ENCODE data around the gene TBCK. TPM values are rescaled to one million over a fixed set of nuclear protein-coding genes. Genes with fewer than 3 reads are reported as not detected.

The TBCK gene
- total RNA-seq, 1 donor from 2014 or later = 47.6 TPM

DNA sequence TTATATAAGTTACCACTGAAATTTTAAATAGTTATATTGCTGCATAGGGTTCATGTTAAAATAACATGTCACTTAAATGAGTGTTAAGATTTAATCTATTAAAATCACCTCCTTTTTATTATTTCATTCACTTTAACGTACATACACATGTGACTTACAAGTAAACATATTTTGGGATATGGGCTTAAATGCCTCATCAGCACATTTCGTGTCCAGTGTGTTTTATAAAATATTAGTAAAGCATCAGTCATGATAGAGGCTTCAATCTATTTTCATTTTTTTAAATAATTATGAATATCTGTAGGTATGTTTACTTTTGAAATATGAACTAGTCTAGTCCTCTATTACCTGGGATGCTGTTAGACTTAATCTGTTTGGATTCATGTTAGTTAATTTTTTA lies 277.1 kb downstream of the TBCK start:
- Mint-ChIP-seq H3K27me3 (ENCODE audit: low read depth) (no peaks in the 10 kb centered on the region), H3K36me3 (ENCODE audit: low read depth) (no peaks in the 10 kb centered on the region), H3K4me1 (peaks cover 5% of the 10 kb centered on the region), H3K9me3 (no peaks in the 10 kb centered on the region), H3K27ac (ENCODE audit: unreplicated experiment) (no peak overlapping the region), H3K4me3 (no peak overlapping the region)
- DNase-seq (ENCODE audit: low read depth, low spot score) = no peak
- TF ChIP-seq, protein P1, sequence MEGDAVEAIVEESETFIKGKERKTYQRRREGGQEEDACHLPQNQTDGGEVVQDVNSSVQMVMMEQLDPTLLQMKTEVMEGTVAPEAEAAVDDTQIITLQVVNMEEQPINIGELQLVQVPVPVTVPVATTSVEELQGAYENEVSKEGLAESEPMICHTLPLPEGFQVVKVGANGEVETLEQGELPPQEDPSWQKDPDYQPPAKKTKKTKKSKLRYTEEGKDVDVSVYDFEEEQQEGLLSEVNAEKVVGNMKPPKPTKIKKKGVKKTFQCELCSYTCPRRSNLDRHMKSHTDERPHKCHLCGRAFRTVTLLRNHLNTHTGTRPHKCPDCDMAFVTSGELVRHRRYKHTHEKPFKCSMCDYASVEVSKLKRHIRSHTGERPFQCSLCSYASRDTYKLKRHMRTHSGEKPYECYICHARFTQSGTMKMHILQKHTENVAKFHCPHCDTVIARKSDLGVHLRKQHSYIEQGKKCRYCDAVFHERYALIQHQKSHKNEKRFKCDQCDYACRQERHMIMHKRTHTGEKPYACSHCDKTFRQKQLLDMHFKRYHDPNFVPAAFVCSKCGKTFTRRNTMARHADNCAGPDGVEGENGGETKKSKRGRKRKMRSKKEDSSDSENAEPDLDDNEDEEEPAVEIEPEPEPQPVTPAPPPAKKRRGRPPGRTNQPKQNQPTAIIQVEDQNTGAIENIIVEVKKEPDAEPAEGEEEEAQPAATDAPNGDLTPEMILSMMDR (conservative IDR thresholded peaks at IDR 0.05) = no peak

DNA sequence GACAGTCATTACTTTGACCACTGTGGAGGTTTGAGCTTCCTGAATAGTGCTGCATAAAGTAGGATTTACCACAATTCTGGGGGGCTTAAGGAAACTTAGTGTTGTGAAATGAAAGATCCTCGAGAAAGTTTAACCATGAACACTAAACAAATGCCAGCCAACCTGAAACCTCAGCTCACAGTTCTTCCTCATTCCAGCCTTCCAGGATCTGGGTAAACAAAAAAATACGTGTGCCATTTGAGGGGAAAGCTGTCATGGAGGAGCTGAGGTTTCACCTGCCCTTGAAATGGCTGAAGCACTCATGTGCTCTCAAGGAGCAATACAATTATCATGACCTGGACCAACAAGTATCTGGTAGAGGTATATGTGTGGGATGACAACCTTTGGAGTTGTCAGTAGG lies 278.0 kb downstream of the TBCK start:
- Mint-ChIP-seq H3K4me3 (no peak overlapping the region), H3K9me3 (no peaks in the 10 kb centered on the region), H3K4me1 (peaks cover 5% of the 10 kb centered on the region), H3K27ac (ENCODE audit: unreplicated experiment) (no peak overlapping the region), H3K27me3 (ENCODE audit: low read depth) (no peaks in the 10 kb centered on the region), H3K36me3 (ENCODE audit: low read depth) (no peaks in the 10 kb centered on the region)
- DNase-seq (ENCODE audit: low read depth, low spot score) = no peak
- TF ChIP-seq, protein P1 (conservative IDR thresholded peaks at IDR 0.05) = no peak

DNA sequence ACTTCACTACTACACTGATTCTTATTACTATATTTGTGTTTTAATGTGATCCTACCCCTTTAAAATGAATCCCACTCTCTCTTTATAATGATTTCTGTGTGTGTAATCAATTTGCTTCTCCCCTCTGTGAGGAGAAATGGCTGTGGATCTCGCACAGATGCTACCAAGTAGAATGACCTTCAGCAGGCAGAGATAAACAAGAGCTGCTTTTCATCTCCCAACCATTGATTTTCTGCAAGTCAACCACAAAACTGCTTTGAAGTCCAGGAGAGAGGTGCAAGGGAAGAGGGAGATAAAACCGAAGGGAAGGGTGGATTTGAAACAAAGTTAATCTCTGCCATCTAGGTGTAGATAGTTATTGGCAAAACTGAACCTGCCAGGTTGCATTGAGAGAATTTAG lies 279.2 kb downstream of the TBCK start:
- H3K4me3 Mint-ChIP-seq = no peak overlapping the region
- peaks cover 5% of the 10 kb centered on the region for H3K4me1 Mint-ChIP-seq
- TF ChIP-seq, protein P1 (conservative IDR thresholded peaks at IDR 0.05) = no peak
- DNase-seq (ENCODE audit: low read depth, low spot score) = no peak
- no peaks in the 10 kb centered on the region for H3K9me3 Mint-ChIP-seq
- H3K27me3 Mint-ChIP-seq (ENCODE audit: low read depth) = no peaks in the 10 kb centered on the region
- no peaks in the 10 kb centered on the region for H3K36me3 Mint-ChIP-seq (ENCODE audit: low read depth)
- no peak overlapping the region for H3K27ac Mint-ChIP-seq (ENCODE audit: unreplicated experiment)

DNA sequence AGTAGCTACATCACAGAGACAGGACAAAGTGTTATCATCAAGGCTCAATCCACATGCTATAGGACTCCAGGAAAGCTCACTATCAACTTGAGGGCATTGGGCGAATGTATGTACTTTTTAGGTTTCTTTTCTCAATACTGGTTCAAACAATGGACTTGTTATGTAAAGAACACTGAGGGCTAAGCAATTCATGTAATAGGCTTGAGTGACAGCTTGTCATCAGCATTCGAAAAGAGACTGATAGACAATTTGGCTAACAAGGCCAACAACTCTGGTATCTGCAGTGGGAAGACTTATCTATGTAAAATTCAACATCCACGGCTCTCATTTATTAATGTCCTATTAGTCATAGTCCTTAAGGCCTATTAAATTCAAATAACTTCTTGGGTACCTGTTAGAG lies 279.7 kb downstream of the TBCK start:
- Mint-ChIP-seq H3K27me3 (ENCODE audit: low read depth) (no peaks in the 10 kb centered on the region), H3K27ac (ENCODE audit: unreplicated experiment) (no peak overlapping the region), H3K36me3 (ENCODE audit: low read depth) (peaks cover under 1% of the 10 kb centered on the region), H3K4me1 (peaks cover 5% of the 10 kb centered on the region), H3K4me3 (no peak overlapping the region), H3K9me3 (peaks cover 1% of the 10 kb centered on the region)
- no peak for DNase-seq (ENCODE audit: low read depth, low spot score)
- TF ChIP-seq, protein P1 (conservative IDR thresholded peaks at IDR 0.05) = no peak

DNA sequence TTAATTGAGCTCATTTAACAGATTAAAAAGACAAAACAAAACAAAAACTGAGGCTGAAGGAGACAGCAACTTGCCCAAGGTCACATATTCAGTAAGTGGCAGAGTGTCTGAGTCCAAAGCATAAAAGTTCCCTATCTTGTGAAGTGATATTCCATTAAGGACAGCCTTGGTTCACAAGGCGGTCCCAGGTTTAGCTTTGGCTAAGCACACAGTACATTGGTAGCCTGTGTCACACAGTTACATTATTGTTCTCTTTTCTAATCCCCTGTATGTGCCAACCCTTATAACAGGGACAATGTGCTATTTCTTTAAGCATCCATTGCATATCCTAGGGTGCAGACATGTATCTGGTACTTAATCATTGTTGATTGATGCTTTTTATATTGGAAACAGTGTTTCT lies 280.8 kb downstream of the TBCK start:
- Mint-ChIP-seq H3K36me3 (ENCODE audit: low read depth) (peaks cover 2% of the 10 kb centered on the region), H3K4me1 (peaks cover 5% of the 10 kb centered on the region), H3K9me3 (peaks cover 4% of the 10 kb centered on the region), H3K27me3 (ENCODE audit: low read depth) (no peaks in the 10 kb centered on the region), H3K4me3 (no peak overlapping the region), H3K27ac (ENCODE audit: unreplicated experiment) (no peak overlapping the region)
- TF ChIP-seq, protein P1 (conservative IDR thresholded peaks at IDR 0.05) = no peak
- DNase-seq (ENCODE audit: low read depth, low spot score) = no peak

DNA sequence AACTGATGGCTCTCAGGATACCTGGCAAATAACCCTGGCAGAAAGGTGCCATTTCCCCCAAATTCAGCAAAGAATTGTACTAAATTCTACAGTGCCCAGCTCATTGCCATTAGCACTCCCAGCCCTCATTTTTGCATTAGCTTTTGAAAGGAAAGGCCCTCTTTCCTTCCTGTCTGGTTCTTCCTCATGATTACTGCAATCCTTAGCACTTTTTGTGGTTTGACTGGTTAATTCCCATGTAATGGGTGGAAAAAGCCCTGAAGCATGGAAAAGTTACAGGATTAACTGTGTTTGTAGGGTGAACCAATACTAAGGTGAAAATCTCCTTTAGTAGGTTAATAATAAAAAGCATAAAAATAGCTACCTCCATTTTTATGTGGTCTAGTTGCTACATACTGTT lies 281.3 kb downstream of the TBCK start:
- Mint-ChIP-seq H3K27ac (ENCODE audit: unreplicated experiment) (no peak overlapping the region), H3K9me3 (peaks cover 7% of the 10 kb centered on the region), H3K4me3 (no peak overlapping the region), H3K36me3 (ENCODE audit: low read depth) (peaks cover 2% of the 10 kb centered on the region), H3K4me1 (peaks cover 5% of the 10 kb centered on the region), H3K27me3 (ENCODE audit: low read depth) (no peaks in the 10 kb centered on the region)
- DNase-seq (ENCODE audit: low read depth, low spot score) = no peak
- TF ChIP-seq, protein P1 (conservative IDR thresholded peaks at IDR 0.05) = no peak

Data from neural crest cell (in vitro differentiated cells).